Cerebellar cortex (tissue), 1 donor: ENCODE results near the gene GABARAPL2.
"Not testable (repeated sequence)": the region's sequence is repeated elsewhere in the genome, so short reads cannot be mapped to it uniquely, and the experiment has no call there.

Experiments used
- DNase-seq: peaks from one replicate; pipeline ENCODE4 v3.0.0-alpha.2; 2015; ENCODE audit warnings: low spot score

Gene GABARAPL2

DNA sequence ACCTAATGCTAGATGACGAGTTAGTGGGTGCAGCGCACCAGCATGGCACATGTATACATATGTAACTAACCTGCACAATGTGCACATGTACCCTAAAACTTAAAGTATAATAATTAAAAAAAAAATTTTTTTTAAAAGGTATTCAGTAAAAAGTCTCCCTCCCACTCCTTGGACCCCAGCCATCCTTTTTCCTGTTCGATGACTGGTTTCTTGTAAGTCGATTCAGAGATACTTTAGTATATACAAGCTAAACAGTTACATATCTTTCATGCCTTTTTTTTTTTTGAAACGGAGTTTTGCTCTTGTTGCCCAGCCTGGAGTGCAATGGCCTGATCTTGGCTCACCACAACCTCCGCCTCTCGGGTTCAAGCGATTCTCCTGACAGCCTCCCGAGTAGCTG is 25.7 kb downstream of the GABARAPL2 start:
- DNase-seq = not testable (repeated sequence)

DNA sequence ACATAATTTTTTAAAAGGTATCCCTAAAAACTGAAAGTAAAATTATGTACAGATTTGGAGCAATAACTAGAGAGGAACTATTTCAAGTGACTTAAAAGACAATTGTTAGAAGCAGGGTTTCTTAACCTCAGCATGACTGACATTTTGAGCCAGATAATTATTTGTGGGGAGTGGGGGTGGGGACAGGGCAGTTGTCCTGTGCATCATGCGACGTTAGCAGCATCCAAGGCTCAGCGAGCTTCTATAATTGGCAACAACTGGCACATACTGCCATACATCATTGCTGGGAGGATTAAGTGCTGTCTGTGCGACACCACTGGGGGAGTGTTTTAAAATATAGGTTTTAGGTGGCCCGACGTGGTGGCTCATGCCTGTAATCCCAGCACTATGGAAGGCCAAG is 27.1 kb downstream of the GABARAPL2 start:
- DNase-seq = no peak

DNA sequence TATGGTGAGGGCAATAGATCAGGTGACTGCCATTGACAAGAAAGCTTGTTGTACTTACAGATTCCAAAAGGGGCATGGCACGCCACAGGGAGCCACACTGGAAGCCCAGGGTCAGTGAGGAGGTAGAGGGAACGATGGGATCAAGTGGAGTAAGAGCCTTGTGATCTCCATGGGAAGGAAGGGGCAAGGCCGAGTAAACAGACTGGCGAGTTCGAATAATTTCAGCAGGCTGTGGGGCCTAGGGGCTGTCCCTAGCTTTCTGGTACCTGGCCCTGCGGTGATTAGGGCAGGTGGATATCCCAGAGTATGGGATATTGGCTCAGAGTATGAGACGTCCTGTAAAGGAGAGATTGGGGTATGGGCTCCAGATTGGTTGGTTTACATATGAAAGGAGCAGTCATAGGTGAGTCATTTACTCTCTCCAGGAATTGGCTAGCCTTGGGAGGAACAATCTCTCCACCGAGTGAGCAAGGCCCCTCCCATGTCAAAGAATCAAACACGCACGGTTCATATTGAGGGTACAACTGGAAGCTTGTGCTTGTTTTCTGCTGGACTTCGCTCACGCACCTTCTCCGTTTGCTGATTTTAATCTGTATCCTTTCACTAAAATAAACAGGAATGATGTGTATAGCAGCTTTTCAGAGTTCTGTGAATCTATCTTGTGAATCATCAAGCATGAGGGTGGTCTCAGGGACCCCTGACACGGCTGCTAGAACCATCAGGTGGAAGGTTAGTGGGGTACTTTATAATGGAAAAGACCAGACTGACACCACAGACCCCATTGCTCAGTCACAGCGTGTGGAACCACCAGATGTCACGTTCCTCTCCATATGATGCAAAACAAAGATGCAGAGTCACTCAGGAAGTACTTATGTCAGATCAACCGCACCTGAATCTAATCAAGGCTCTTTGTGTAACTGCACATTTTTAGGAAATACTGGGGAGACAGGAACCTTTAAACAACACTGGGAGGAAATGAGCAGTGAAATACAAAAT is 27.9 kb downstream of the GABARAPL2 start:
- no peak for DNase-seq

DNA sequence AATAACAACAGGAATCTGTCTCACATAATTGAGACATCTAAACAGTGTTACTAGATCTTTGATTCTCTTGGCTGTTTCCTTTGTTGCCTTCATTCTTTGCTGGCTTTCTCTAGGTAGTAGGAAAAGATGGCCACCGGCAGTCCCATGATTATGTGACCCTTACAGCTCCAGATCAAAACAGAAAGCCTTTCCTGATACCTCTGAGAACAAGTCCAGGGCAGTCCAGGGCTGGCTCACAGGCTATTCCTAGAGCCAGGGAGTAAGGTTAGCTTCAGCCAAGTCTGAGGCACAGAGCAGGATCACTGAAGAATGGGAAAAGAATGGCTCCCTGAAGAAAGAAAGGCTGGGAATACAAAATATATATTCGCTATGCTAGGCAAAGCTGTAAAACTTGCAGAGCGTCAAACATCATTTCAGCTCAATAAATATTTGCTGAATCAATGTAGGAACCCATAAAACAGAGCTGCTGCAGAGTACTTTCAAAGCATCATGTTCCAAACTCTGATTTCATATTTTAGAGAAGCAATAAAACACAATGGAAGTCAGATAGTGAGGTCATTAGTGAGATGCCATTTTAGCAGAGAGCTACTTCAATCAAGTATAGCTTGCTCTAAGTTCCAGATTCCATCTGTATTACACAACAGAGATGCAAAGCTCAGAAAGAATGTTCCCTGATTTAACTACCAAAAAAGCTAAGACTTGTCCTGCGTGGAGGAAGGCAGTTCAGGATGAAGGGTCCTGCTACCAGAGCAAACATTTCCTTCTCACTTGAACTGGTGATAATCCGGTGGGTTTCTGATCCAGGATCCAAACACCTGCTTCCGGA is 33.5 kb downstream of the GABARAPL2 start:
- DNase-seq = no peak

DNA sequence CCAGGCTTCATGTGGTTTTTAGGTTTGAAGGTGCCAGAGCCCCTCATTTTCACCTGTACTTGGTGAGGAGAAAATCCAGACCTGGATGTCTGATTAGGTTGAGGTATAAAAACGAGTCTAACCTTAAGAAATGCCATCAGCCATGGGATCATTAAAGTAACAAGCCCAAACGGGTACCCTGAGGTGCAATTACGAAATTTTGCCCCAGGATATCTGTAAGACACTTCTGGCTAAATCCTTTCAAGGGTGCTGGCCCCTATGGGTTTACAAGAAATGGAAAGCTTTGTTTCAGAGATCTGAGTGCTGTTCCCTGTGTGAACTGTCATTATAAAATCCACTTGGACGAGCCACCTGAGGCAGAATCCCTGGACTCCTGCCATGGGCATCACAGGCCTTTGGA is 37.1 kb downstream of the GABARAPL2 start:
- DNase-seq = no peak

DNA sequence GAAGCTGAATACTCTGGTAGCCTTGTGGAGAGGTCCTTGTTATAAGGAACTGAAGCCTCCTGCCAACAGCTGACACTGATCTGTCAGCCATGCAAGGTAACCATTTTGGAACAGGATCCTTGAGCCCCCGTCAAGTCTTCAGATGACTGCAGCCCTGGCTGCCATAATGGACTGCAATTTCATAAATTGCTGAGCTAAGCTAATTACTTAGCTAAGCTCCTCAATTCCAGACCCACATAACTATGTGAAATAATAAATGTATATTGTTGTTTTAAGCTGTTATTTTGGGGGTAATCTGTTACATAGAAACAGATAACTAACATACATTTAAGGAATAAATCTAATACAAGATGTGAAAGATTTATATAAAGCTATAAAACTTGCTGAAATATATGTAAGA is 40.3 kb downstream of the GABARAPL2 start:
- DNase-seq = no peak

DNA sequence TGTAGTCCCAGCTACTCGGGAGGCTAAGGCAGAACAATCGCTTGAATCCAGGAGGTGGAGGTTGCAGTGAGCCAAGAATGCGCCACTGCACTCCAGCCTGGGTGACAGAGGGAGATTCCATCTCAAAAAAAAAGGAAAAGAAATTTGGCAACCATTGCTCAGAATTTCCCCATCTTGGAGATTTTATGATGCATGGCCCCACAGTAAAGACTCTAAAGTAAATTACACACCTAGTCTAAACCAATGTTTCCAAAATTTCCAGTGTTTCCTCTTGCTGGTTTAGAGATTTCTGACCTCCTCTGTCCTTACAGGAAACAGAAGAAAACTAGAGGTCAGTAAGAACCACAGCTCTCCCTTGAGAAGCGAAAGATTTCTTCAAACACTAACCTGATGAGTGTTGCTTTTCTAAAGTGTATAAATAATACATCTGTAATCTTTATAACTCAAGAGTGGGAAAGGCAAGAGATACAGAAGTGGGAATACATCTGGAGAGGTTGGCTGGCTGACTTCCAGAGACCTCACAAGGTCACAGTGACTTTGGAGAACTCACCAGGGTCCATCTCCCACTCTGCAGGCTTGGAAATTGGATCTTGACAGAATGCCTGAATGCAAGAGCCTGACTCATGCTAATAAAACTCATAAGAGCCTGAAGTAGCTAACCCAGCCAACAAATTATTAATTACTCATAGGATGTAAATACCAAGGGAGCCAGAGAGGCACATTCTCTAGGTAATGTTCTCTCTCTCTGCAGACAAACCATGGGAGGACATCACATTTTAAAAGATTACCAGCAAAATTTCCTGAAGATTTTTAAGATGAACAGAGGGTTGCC is 48.1 kb downstream of the GABARAPL2 start:
- no peak for DNase-seq

DNA sequence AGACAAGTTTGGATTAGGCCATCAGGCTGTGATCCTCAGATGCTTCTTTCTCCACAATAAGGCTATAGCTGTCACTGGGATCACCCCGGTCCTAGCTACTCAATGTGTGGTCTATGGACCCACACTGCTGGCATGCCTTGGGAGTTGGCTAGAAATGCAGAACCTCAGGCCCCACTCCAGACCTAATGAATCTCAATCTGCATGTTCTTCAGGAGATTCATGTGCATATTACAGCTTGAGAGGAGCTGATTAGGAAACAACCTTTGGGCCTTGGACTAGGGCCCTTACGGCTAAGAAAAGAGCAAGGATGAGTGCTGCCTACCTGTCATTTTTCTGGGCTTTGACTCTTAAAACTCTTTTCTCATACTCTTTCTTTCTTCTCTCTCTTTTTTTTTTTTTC is 49.4 kb downstream of the GABARAPL2 start:
- DNase-seq = no peak

DNA sequence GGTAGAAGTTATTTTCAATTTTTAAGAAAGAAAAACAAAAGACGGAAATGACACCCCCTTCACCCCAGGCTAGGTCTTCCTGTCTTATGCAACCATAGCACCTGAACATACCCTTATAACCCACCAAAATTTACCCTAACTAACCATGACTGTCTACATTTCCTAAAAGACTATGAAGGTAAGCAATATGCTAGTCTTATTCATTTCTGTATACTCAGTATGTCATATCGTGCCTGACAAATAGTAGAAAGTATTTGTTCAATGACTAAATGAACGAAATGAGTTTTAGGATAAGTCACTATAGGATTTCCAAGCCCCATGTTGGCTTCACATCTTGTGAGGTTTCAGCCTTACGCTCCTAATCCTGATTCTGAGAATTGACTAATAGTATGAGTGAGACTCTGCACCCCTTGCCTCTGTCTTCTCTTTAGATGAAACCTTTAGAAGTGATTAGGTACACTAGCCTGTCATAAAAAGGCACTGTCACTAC is 50.4 kb downstream of the GABARAPL2 start:
- no peak for DNase-seq

DNA sequence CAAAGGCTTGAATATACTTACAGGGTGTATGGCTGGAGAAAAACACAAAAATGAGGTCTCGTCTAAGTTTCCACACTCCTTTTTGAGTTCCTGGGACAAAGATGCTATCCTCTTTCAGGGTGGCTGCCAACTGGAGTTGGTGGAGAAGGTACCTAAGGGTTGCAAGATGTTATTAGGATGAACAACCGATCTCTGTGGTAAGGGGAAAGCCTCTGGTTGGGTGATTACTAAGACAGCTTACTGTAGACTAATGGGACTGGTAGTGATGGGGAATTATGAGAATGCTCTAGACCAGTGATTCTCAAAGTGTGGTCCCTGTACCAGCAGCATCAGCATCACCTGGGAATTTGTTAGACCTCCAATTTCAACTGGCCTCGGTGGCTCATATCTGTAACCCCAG is 50.9 kb downstream of the GABARAPL2 start:
- DNase-seq = no peak

DNA sequence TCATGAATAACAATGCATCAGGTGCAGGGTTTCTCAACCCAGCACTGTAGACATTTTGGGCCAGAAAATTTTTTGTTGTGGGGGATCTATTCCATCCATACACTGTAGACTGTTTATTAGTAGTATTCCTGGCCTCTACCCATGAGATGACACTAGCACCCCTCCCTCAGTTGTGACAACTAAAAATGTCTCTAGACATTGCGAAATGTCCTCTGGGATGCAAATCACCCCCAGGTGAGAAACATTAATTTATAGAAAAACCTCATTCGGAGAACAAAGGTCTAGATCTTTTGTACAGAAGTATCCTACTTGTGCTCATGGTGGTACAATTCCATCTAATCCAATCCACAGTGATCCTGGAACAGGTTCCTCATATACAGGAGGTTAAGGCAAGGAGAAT is 52.6 kb downstream of the GABARAPL2 start:
- no peak for DNase-seq

DNA sequence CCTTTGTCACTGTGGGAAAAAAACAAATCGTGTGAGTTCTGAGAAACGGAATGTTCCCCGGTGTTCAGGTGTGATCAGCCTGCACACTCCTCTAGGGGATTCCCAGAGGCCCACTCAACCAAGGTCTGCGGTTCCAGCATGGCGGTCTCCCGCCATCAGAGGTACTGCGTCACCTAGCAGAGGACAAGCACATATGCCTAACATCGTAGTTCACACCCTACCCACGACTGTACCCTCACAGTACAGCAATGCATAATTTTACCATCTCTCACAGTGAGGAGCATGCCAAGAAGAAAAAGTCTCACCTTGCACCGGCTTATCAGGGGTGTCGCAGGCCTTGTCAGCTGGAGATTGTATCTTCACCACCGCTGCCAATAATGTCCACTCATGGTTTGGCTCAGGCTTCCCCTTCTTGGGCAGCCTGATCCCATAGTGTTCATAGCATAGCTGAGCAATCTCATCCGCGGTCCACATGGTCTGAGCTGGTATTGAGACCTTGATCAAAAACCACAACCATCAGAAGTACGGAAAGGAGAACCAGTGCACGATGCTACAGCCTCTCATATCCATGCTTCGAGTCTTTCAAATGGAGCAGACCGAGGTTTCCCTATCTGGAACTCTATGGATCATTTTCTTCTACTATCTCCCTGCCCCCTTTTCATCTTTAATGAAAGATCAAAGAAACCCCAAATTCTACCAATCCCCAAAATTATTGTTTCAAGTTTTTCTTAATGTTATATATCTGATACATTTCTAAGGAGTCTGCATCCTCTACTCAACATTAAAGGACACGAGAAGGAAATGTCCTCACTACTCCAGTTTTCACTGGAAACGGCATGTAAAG is 54.4 kb downstream of the GABARAPL2 start:
- DNase-seq = no peak

DNA sequence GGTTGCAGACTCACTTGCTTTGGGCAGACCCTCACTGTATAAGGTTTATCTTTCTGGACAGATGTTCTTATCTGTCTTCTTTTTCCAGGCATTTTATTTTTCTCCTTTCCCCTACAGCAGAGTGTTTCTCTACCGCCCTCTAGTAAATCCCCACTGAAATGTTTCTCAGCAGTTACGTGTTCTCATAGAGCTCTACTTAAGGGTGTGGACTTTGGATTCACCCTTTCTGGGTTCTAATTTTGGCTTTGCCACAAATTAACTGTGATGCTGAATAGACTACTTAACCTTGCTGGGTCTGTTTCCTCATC is 54.9 kb downstream of the GABARAPL2 start:
- DNase-seq = peak; percentile 43

DNA sequence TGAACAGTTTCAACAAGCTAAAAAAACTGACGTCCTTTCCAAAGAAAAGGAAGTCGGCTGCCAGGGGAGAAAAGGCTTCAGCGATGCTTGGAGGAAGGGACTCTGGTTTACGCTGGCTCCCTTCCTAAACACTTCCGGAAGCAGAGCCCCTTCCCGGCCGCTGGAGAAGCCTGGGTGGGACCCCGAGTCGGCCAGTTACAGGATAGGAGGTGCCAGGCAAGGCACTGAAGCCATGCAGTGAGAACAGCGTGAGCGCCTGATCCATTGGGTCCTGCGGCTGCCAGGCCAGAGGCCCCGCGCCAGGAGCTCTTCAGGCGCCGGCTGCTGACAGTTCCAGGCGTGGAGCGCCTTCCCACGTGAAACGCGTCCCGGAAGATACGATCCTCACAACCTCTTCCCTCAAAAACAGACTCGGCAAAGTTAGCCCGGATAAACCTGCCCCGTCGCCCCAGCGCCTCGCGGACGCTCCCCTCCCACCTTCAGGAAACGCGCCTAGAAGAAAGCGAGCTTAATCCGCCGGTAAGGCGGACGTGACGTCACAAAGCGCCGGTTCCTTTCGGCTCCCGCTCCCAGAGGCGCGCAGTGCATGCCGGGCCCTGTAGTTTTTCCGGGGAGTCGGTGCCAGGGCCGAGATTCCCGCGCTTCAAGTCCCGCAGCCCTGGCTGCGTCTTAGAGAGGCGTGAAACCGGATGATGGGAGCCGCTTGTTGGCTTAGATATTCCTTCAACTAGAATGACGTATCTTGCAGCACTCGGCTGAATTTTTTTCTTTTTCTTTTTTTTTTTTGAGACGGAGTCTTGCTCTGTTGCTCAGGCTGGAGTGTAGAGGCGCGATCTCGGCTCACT is 56.8 kb downstream of the GABARAPL2 start, which contains the start of gene ADAT1:
Gene ADAT1, minus strand, starts transcription at position 521 of the 845 bp plus-strand sequence. CDS start 2,482 bp downstream, outside the sequence.
- peak; percentile 98 for DNase-seq

DNA sequence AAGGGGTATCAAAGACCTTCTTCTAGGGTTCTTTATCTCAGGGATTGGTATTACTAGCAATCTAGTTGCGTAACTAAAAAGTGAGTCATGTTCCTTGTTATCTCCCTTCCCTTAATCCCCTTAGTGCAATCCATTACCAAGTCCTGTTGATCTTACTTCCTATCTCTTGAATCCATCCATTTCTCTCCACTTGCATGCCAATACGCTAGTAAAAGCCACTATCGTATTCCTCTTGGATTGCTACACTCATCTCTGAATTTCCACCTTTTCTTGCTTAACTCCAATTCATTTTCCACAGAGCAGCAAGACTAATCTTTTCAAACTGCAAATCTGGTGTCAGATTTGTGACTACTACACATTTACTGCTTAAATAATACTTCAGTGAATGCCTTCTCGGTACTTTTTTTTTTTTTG is 58.7 kb downstream of the GABARAPL2 start:
- no peak for DNase-seq

DNA sequence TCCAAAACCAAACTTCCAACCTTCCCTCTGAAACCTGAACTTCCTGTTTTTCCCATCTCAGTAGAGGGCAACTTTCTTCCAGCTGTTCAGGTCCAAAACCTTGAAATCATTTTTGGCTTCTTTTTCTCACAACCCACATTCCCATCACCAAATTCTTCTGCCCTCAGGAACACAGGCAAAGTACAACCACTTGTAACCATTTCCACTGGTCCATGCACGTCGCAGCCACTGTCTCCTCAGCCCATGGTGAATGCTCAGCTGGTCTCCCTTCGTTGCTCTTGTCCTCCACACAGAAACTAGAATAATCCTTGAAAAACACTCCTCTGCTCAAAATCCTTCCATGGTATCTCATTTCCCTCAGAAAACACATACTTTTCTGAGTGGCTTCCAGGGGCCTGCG is 60.6 kb downstream of the GABARAPL2 start:
- DNase-seq = no peak
